ENCODE data around the gene TMEM212.

DNA sequence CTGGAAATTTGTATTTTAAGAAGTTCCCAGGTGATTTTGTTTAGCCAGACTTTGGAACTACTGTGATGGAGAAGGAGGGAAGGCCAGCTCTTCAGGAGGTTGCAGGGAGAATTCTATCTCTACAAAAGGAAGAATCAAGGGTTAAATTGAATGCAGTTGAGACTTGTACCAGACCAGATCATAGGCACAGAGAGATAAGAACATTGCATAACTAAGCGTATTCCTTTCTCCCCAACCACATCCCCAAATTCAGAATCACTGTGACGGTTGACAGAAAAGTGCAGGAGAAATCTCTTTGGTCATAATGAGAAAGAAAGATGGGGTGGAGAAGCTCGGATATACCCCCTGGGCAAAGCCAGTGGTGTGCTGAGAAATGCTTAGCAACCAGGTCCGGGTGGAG is 40.1 kb upstream of the TMEM212 start:
- TF ChIP-seq EZH2 (IDR thresholded peaks at IDR 0.05; ENCODE audit: insufficient read depth, poor library complexity, severe bottlenecking) (no peak), EZH2phosphoT487 (IDR thresholded peaks at IDR 0.05; ENCODE audit: insufficient read depth, low read depth) (no peak)

Measured in GM23248 (cell line).